H1 (cell line): ENCODE measurements around the gene SMYD5. TPM values are rescaled to one million over a fixed set of nuclear protein-coding genes. Genes with fewer than 3 reads are reported as not detected.

ENCODE experiments used
- CTCF ChIA-PET: fragments of 300-600 bp; sonication (Branson Sonifier 250); formaldehyde crosslinking; loops from one replicate; lab custom pipeline; 2021; ENCODE audit not compliant: partially characterized antibody; lab: Charles Lee
- POLR2A ChIA-PET: fragments of 300-600 bp; sonication (Branson Sonifier 250); formaldehyde crosslinking; loops from one replicate; lab custom pipeline; 2021; ENCODE audit warnings: inconsistent platforms; ENCODE audit not compliant: partially characterized antibody; lab: Charles Lee
- DNase-seq, 2 experiments: peaks; one replicate each; pipeline versions ENCODE4 v3.0.0 to v3.0.0-alpha.2; 2010 to 2022; ENCODE audit warnings: low spot score in 2 of 2, low read depth in 1 of 2, mixed read lengths in 1 of 2
- FAIRE-seq: peaks from 2 replicates; lab custom pipeline; 2011; peaks lifted over from hg19 to GRCh38; lab: Jason Lieb, UNC
- H2AFZ ChIP-seq: 2 replicates; pipeline ENCODE4 v1.8.1; 2012; ENCODE audit warnings: low read length, inconsistent platforms
- H2AK5ac ChIP-seq: 2 replicates; pipeline ENCODE4 v1.6.1; 2013; ENCODE audit warnings: low read depth, low read length
- H2BK120ac ChIP-seq: replicated peaks from 2 replicates; pipeline ENCODE3; 2013; ENCODE audit warnings: low read depth, low read length, inconsistent platforms
- H2BK12ac ChIP-seq: 2 replicates; pipeline ENCODE4 v1.6.1; 2013; ENCODE audit warnings: low read depth, low read length
- H2BK15ac ChIP-seq: 2 replicates; pipeline ENCODE4 v1.6.1; 2013; ENCODE audit warnings: low read length
- H2BK20ac ChIP-seq: 2 replicates; pipeline ENCODE4 v1.6.1; 2013; ENCODE audit warnings: low read length
- H2BK5ac ChIP-seq: 2 replicates; pipeline ENCODE4 v1.6.1; 2013; ENCODE audit warnings: low read depth, low read length
- H3K14ac ChIP-seq: 2 replicates; pipeline ENCODE4 v1.6.1; 2013; ENCODE audit warnings: inconsistent platforms; ENCODE audit not compliant: insufficient read length
- H3K18ac ChIP-seq: 2 replicates; pipeline ENCODE4 v1.6.1; 2013; ENCODE audit warnings: low read length; ENCODE audit errors: extremely low read depth
- H3K23ac ChIP-seq: 2 replicates; pipeline ENCODE4 v1.6.1; 2013; ENCODE audit warnings: inconsistent platforms; ENCODE audit not compliant: insufficient read length
- H3K23me2 ChIP-seq: 2 replicates; pipeline ENCODE4 v1.6.1; 2013; ENCODE audit warnings: low read depth, low read length
- H3K27ac ChIP-seq: 2 replicates; pipeline ENCODE4 v1.6.1; 2011; ENCODE audit warnings: low read depth, low read length, inconsistent platforms
- H3K27me3 ChIP-seq, 4 experiments: replicated peaks in 1 of 4; 1 replicate in 1 of 4; 2 replicates in 3 of 4; pipeline versions ENCODE4 v1.6.1 to v1.8.1; 2011 to 2013; ENCODE audit warnings: low read length in 3 of 4, mild to moderate bottlenecking in 3 of 4, inconsistent platforms in 2 of 4, mixed read lengths in 2 of 4, moderate library complexity in 1 of 4; ENCODE audit not compliant: control insufficient read depth in 3 of 4, insufficient read depth in 3 of 4; ENCODE audit errors: extremely low read depth in 1 of 4
- H3K36me3 ChIP-seq, 4 experiments: 2 replicates each; pipeline versions ENCODE4 v1.6.1 to v1.8.1; 2011 to 2013; ENCODE audit warnings: mild to moderate bottlenecking in 4 of 4, low read length in 3 of 4, moderate library complexity in 2 of 4, control low read depth in 1 of 4, inconsistent platforms in 1 of 4; ENCODE audit not compliant: insufficient read depth in 4 of 4, control insufficient read depth in 2 of 4
- H3K4ac ChIP-seq: replicated peaks from 2 replicates; pipeline ENCODE3; 2013; ENCODE audit warnings: low read length, low read depth, mixed read lengths, inconsistent platforms; ENCODE audit not compliant: insufficient read length
- H3K4me1 ChIP-seq, 4 experiments: replicated peaks in 1 of 4; 1 replicate in 1 of 4; 2 replicates in 3 of 4; pipeline versions ENCODE4 v1.6.1 to v1.8.1; 2011 to 2013; ENCODE audit warnings: low read length in 3 of 4, inconsistent platforms in 2 of 4, mixed read lengths in 1 of 4; ENCODE audit not compliant: insufficient read depth in 4 of 4, control insufficient read depth in 3 of 4
- H3K4me2 ChIP-seq, 2 experiments: 2 replicates each; pipeline versions ENCODE4 v1.6.1 to v1.8.1; 2011 to 2013; ENCODE audit warnings: low read depth in 2 of 2, low read length in 2 of 2, control low read depth in 1 of 2, inconsistent platforms in 1 of 2, mild to moderate bottlenecking in 1 of 2; ENCODE audit not compliant: insufficient read depth in 1 of 2
- H3K4me3 ChIP-seq, 4 experiments: fragments of 200-600, 300-600 bp in 1 of 4; sonication (generic), shearing (Covaris generic), sonication (Bioruptor Twin) in 1 of 4; 2 replicates each; pipeline versions ENCODE4 v1.5.1 to v1.8.1; 2011 to 2016; ENCODE audit warnings: low read length in 4 of 4, low read depth in 3 of 4, control low read depth in 2 of 4, inconsistent platforms in 2 of 4, mild to moderate bottlenecking in 2 of 4, mixed read lengths in 1 of 4, moderate library complexity in 1 of 4; ENCODE audit not compliant: insufficient read depth in 2 of 4; ENCODE audit errors: extremely low read depth in 1 of 4
- H3K56ac ChIP-seq: replicated peaks from 2 replicates; pipeline ENCODE3; 2013; ENCODE audit warnings: low read depth, mild to moderate bottlenecking, mixed read lengths, low read length, inconsistent platforms; ENCODE audit not compliant: insufficient read length
- H3K79me1 ChIP-seq: 2 replicates; pipeline ENCODE4 v1.6.1; 2013; ENCODE audit warnings: low read depth, low read length, control low read depth
- H3K79me2 ChIP-seq, 2 experiments: 2 replicates each; pipeline versions ENCODE4 v1.6.1 to v1.8.1; 2012 to 2013; ENCODE audit warnings: low read length in 2 of 2, mild to moderate bottlenecking in 2 of 2, inconsistent platforms in 1 of 2; ENCODE audit not compliant: insufficient read depth in 2 of 2, control insufficient read depth in 1 of 2
- H3K9ac ChIP-seq, 4 experiments: replicated peaks in 1 of 4; 1 replicate in 1 of 4; 2 replicates in 3 of 4; pipeline versions ENCODE4 v1.6.1 to v1.8.1; 2011 to 2013; ENCODE audit warnings: low read depth in 3 of 4, low read length in 3 of 4, control low read depth in 2 of 4, mild to moderate bottlenecking in 2 of 4, moderate library complexity in 2 of 4, inconsistent platforms in 1 of 4; ENCODE audit errors: extremely low read depth in 1 of 4
- H3K9me3 ChIP-seq, 2 experiments: 2 replicates each; pipeline versions ENCODE4 v1.6.1 to v1.8.1; 2012 to 2013; ENCODE audit warnings: mild to moderate bottlenecking in 2 of 2, moderate library complexity in 2 of 2, control low read depth in 1 of 2, inconsistent platforms in 1 of 2, low read depth in 1 of 2, low read length in 1 of 2, mixed read lengths in 1 of 2; ENCODE audit not compliant: insufficient read depth in 2 of 2
- H4K20me1 ChIP-seq, 2 experiments: replicated peaks in 1 of 2; 2 replicates each; pipeline versions ENCODE3 to v1.8.1; 2011 to 2013; ENCODE audit warnings: inconsistent platforms in 2 of 2, low read length in 2 of 2, mild to moderate bottlenecking in 1 of 2; ENCODE audit not compliant: insufficient read depth in 2 of 2, control insufficient read depth in 1 of 2
- H4K5ac ChIP-seq: 2 replicates; pipeline ENCODE4 v1.6.1; 2013; ENCODE audit warnings: low read length, low read depth, mixed read lengths, inconsistent platforms; ENCODE audit not compliant: insufficient read length
- H4K8ac ChIP-seq: 2 replicates; pipeline ENCODE4 v1.8.0; 2013; ENCODE audit warnings: mild to moderate bottlenecking, moderate library complexity, low read length, inconsistent platforms; ENCODE audit not compliant: insufficient read depth; ENCODE audit errors: extremely low read depth
- H4K91ac ChIP-seq: replicated peaks from 2 replicates; pipeline ENCODE3; 2013; ENCODE audit warnings: low read length, mixed read lengths, inconsistent platforms; ENCODE audit not compliant: insufficient read length
- CBX5 ChIP-seq: fragments of 300-800, 300-1000 bp; sonication (generic); IDR thresholded peaks from 2 replicates; pipeline ENCODE4 v1.7.1; 2016; ENCODE audit warnings: antibody characterized with exemption, low read length, low read depth
- CHD1 ChIP-seq: IDR thresholded peaks from 2 replicates; pipeline ENCODE4 v1.6.1; 2012; ENCODE audit warnings: low read depth, low read length, improper control_type of control experiment
- JUN ChIP-seq: IDR thresholded peaks from 2 replicates; pipeline ENCODE4 v1.6.1; 2011; ENCODE audit warnings: low read depth, mild to moderate bottlenecking, improper control_type of control experiment, low read length
- POLR2AphosphoS5 ChIP-seq: IDR thresholded peaks from 2 replicates; pipeline ENCODE4 v1.6.1; 2011; ENCODE audit warnings: low read depth, low read length
- RBBP5 ChIP-seq: IDR thresholded peaks from 2 replicates; pipeline ENCODE4 v1.7.1; 2012; ENCODE audit warnings: low read depth, mild to moderate bottlenecking, inconsistent platforms, low read length, moderate library complexity, borderline replicate concordance
- RNF2 ChIP-seq: fragments of 200-900, 300-1000 bp; sonication (generic); IDR thresholded peaks from 2 replicates; pipeline ENCODE4 v1.7.1; 2016; ENCODE audit warnings: borderline replicate concordance, low read depth, mild to moderate bottlenecking, antibody characterized with exemption, low read length; ENCODE audit not compliant: poor library complexity, severe bottlenecking; ENCODE audit errors: missing control alignments
- SAP30 ChIP-seq: fragments of 300-600 bp; sonication (generic); IDR thresholded peaks from 2 replicates; pipeline ENCODE4 v1.7.1; 2012; ENCODE audit warnings: low read length, moderate library complexity, mild to moderate bottlenecking, inconsistent platforms; ENCODE audit not compliant: insufficient read depth, insufficient replicate concordance
- SP4 ChIP-seq: IDR thresholded peaks from 2 replicates; pipeline ENCODE4 v1.6.1; 2012; ENCODE audit warnings: low read length, inconsistent platforms
- TAF7 ChIP-seq: optimal IDR thresholded peaks from 2 replicates; pipeline ENCODE3; 2011; ENCODE audit warnings: low read depth, mild to moderate bottlenecking, inconsistent platforms, low read length, moderate library complexity, borderline replicate concordance
- YY1 ChIP-seq: IDR thresholded peaks from 2 replicates; pipeline ENCODE4 v1.6.1; 2011; ENCODE audit warnings: low read depth, mild to moderate bottlenecking, low read length
- WGBS, 2 experiments: shearing (Covaris generic) in 1 of 2; methylation state at CpG; one replicate each; pipeline versions ENCODE4 v1.1.6 to v1.1.7; 2013 to 2015; ENCODE audit warnings: low lambda C conversion rate in 2 of 2, mixed read lengths in 2 of 2, inconsistent platforms in 1 of 2, low coverage in 1 of 2, missing lambda C conversion rate in 1 of 2; ENCODE audit not compliant: insufficient replicate concordance in 2 of 2, insufficient coverage in 1 of 2, insufficient read length in 1 of 2; ENCODE audit errors: extremely low coverage in 1 of 2, missing lambda C conversion rate in 1 of 2; 5-methylcytosine and 5-hydroxymethylcytosine counted together
- polyA plus RNA-seq, 7 experiments: library from polyadenylated mRNA; depleted of rRNA in 3 of 7; stranded (reverse) in 5 of 7; unstranded in 2 of 7; fragments of >200 nt in 5 of 7; fragments of 200-250 nt in 2 of 7; gene quantifications; 1 replicate in 5 of 7; 2 replicates in 1 of 7; 4 replicates in 1 of 7; pipeline versions ENCODE4 v1.2.1 to v1.2.3, GENCODE V29; 2011 to 2013; ENCODE audit warnings: missing spikeins in 2 of 7, mixed read lengths in 2 of 7
- total RNA-seq: library from RNA; stranded (reverse); fragmentation: NEBNext Ultra II Directional; extraction: Animal tissue kit (Norgen Biotek cat#: 25700); gene quantifications from 2 replicates; pipeline ENCODE4 v1.2.1, GENCODE V29; 2021
- TF ChIP-seq, protein P1 (sequence below), 3 experiments: IDR thresholded peaks; 1 replicate in 2 of 3; 2 replicates in 1 of 3; pipeline versions ENCODE4 v1.5.1 to v1.6.1; 2011; ENCODE audit warnings: low read length in 3 of 3, mild to moderate bottlenecking in 3 of 3, inconsistent platforms in 2 of 3, low read depth in 1 of 3, moderate library complexity in 1 of 3; ENCODE audit not compliant: insufficient read depth in 1 of 3; ENCODE audit errors: control extremely low read depth in 1 of 3

The SMYD5 gene
- total and polyA plus RNA-seq, 2 of the 8 experiments (the other 6 are each of a cell fraction or from before 2014, with no cell fraction given), result 35.2 to 56.7 TPM

DNA sequence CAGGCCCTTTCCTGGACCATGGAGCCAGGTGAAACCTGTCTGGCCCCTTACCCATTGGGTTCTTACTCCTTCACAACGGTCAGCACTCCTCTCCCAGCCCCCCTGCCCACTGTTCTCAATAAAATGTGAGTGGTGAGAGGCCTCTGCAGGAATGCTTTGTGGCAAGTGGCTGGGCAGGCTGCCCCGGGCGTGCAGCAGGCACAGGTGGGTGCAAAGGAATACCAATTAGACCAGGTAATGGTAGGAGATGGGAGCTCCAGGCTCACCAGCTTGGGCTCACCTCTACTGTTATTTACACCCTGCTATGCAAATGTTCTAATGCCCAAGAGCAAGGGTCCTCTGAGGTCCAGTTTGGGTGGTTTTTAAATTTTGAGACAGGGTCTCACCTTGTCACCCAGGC lies 13.0 kb downstream of the SMYD5 start:
- H3K27me3 ChIP-seq, result no peaks in the 10 kb centered on the region
- no peak overlapping the region for H2BK5ac ChIP-seq
- no peak overlapping the region for H4K5ac ChIP-seq
- H3K9me3 ChIP-seq, result no peaks in the 10 kb centered on the region
- no peaks in the 10 kb centered on the region for H3K79me2 ChIP-seq
- peaks cover 0 to 3% of the 10 kb centered on the region in 2 experiments for H4K20me1 ChIP-seq
- H2BK20ac ChIP-seq, result no peak overlapping the region
- no peak overlapping the region for H3K4me3 ChIP-seq
- H3K9ac ChIP-seq, result no peak overlapping the region
- no peak overlapping the region for H3K27ac ChIP-seq
- no peaks in the 10 kb centered on the region for H3K23me2 ChIP-seq
- 83% methylated on average over 3 of the region's 3 CpGs; no CpG with 5 or more reads in 1 of the 2 experiments for WGBS, 2 experiments
- no peak overlapping the region for H2AK5ac ChIP-seq
- no peak for DNase-seq
- H4K8ac ChIP-seq, result no peak overlapping the region
- no peak for FAIRE-seq
- H3K18ac ChIP-seq, result no peak overlapping the region
- H4K91ac ChIP-seq, result no peak overlapping the region
- no peak overlapping the region for H2BK12ac ChIP-seq
- peaks cover 0 to 26% (median 15%) of the 10 kb centered on the region in 4 experiments; a peak in 7 of 8 replicates for H3K36me3 ChIP-seq
- no peaks in the 10 kb centered on the region for H3K4me1 ChIP-seq
- CTCF ChIA-PET, result interaction anchor here (0.6 to 1.3 kb wide), 2 partner anchors 11 to 15 kb away, joined by 3 to 5 read pairs; no protein-coding TSS in a partner anchor
- H2BK120ac ChIP-seq, result no peak overlapping the region
- no peak overlapping the region for H3K14ac ChIP-seq
- no peak overlapping the region for H2BK15ac ChIP-seq
- H3K4ac ChIP-seq, result no peak overlapping the region
- no peak overlapping the region for H2AFZ ChIP-seq
- H3K56ac ChIP-seq, result no peak overlapping the region
- no peak overlapping the region for H3K4me2 ChIP-seq
- H3K23ac ChIP-seq, result no peak overlapping the region
- no peaks in the 10 kb centered on the region for H3K79me1 ChIP-seq
- POLR2A ChIA-PET, result interaction anchor here (1.5 to 2.6 kb wide), 4 partner anchors 9 to 29 kb away, joined by 7 to 11 read pairs (median 8); no protein-coding TSS in a partner anchor
- no peak for TF ChIP-seq RBBP5
- TF ChIP-seq RNF2, result no peak
- TF ChIP-seq SP4, result no peak
- TF ChIP-seq JUN, result no peak
- TF ChIP-seq TAF7, result no peak
- TF ChIP-seq SAP30, result no peak
- no peak for TF ChIP-seq POLR2AphosphoS5
- TF ChIP-seq, protein P1, sequence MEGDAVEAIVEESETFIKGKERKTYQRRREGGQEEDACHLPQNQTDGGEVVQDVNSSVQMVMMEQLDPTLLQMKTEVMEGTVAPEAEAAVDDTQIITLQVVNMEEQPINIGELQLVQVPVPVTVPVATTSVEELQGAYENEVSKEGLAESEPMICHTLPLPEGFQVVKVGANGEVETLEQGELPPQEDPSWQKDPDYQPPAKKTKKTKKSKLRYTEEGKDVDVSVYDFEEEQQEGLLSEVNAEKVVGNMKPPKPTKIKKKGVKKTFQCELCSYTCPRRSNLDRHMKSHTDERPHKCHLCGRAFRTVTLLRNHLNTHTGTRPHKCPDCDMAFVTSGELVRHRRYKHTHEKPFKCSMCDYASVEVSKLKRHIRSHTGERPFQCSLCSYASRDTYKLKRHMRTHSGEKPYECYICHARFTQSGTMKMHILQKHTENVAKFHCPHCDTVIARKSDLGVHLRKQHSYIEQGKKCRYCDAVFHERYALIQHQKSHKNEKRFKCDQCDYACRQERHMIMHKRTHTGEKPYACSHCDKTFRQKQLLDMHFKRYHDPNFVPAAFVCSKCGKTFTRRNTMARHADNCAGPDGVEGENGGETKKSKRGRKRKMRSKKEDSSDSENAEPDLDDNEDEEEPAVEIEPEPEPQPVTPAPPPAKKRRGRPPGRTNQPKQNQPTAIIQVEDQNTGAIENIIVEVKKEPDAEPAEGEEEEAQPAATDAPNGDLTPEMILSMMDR (IDR thresholded peaks at IDR 0.05; ENCODE audit: control extremely low read depth in 1 of 3, insufficient read depth in 1 of 3, low read depth in 1 of 3, low read length in 3 of 3), result no peak
- TF ChIP-seq CHD1, result no peak
- no peak for TF ChIP-seq YY1
- TF ChIP-seq CBX5, result no peak
